ENCODE measurements around the gene GLP1R.

Gene GLP1R

DNA sequence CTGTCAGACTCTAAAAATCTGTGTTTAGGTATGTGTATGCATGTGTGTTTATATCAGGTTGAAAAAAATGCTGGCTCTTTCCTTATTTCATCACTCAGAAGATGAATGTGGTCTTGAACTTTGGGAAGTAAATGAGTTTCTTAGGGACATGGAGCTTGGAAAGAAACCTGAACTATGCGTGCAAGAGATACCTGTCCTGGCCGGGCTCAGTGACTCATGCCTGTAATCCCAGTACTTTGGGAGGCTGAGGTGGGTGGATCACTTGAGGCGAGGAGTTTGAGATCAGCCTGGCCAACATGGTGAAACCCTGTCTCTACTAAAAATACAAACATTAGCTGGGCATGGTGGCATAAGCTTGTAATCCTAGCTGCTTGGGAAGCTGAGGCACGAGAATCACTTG, 4.4 kb upstream of the GLP1R start:
- no peak for DNase-seq (ENCODE audit: low read depth)

DNA sequence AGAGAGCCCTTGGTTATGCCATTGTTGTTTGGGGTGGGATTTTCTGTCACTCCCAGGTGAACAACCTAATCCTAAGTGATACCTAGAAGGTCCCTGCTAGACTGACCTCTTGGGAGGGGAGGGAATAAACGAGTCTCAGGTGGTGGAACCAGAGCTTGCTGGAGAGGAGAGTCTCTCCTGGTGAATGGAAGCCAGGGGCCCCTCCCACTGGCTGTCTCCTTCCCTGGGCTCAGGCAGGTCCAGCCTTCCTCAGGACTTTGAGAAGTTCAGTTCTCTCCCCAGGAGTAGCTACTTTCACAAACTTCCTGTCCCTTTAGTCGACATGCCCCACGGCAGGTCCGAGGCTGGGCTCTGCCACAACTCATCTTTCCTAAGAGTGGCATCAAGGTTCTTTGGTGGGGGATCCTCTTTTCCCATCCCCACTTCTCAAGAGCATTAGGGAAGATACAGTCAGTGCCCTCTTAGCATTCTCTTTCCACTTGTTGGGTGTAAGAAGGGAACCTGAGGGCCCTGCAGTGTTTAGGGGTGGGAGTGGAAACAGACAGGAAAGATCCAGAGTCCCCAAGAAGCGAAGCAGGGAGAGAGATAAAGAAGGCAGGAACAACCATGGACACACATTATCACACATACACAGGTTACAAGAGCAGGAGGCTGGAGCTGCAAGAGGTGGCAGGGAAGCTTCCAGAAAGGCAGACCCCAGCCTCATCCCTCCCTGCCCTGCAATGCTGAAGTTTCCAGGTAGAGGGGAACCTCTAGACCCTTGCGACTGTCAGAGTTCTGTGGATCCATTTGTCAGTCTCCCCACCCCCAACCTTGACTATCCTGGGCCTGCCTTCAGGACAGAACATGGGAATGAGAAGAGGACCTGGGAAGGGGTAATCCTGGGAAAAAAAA, 900 bp upstream of the GLP1R start:
- no peak for DNase-seq (ENCODE audit: low read depth)

DNA sequence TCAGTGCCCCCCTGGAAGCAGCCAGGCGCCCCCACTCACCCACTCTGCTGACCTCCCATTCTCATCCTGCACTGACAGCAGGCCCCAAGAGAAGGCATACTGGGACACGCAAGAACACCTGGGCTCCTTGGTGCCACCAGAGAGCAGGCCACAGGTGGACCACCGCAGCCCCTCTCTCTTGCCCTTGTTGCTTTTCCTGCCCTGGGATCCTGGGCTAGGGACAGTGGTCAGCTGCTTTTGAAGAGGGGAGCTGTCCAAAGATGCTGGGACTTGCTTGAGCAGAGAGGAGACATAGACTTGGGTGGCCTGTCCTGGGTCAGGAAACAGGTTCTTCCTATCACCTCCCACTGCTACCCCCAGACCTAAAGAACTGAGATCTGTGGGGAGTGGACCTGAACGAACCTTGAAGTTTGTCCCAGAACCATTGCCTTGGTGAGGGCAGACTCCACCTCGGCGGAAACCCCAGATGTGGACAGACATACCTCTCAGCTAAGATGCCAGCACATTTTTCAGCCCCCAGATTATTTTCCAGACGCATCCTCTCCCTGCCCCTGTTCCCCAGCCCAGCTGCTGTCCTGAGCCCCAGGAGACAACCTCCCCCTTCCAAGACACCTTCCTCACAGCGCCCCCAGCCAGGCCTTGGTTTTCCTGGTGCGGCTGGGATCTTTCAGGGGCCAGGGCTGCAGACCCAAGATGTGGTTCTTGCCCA, 1.1 kb downstream of the GLP1R start:
- no peak for DNase-seq (ENCODE audit: low read depth)

DNA sequence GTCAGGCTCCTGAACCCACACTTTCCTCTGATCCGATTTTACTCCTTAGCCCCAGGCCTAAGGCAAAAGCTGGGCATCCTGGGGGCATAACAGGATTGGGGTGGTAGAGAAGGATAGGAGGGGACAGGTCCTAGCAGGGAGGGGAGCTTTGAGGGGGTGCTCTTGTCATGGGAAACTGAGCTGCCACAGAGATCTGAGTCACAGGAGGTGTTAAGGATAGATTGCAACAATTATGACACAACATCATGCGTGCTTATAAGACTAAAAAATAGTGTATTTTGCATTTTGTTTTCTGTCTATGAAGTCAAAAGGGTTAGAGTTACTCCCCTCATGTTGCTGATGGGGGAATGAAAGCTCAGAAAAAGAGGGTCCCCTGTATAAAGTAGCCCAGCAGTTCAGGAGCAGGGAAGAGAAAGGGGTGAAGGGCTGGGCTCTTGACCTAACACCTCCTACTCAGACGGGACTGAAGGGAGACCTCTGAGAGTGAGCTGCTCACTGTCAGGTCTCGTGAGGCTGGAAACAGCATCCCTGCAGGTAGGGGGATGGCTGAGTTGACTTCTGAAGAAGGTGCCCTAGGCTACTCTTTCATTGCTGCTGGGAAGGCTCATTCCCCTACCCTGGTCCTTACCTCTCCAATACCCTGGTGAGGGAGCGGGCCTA, 2.0 kb downstream of the GLP1R start:
- no peak for DNase-seq (ENCODE audit: low read depth)

DNA sequence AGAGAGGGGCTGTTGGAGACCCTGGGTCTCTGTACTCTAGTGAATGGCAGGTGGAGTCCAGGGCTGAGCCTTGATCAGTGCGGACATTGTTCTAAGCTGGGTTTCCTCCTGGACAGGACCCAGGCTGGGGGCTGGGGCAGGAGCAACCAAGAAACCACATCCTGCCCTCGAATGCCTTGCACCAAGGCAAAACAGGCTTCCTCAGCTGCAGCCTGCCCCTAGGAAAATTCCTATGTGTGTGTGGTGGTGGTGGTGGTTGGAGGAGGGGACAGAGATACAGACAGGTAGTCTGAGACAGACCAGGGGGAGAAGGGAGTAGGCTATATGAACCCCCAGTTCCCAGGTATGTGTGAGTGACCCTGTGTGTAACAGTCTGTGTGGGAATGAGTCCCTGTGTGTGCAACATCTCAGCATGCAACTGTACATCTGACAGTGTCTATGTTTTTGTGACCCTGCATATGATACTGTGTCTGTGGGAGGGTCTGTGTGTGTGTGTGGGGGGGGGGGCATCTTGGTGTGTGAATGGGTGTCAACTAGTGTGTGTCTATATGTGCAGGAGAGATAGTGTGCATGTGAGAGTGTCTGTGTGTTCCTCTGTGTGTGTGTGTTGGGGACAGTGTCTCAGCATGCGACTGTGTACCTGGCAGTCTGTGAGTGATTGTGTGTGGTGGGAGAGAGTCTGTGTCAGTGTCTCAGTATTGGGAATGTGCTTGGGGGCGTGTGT, 3.0 kb downstream of the GLP1R start:
- DNase-seq (ENCODE audit: low read depth) = no peak

DNA sequence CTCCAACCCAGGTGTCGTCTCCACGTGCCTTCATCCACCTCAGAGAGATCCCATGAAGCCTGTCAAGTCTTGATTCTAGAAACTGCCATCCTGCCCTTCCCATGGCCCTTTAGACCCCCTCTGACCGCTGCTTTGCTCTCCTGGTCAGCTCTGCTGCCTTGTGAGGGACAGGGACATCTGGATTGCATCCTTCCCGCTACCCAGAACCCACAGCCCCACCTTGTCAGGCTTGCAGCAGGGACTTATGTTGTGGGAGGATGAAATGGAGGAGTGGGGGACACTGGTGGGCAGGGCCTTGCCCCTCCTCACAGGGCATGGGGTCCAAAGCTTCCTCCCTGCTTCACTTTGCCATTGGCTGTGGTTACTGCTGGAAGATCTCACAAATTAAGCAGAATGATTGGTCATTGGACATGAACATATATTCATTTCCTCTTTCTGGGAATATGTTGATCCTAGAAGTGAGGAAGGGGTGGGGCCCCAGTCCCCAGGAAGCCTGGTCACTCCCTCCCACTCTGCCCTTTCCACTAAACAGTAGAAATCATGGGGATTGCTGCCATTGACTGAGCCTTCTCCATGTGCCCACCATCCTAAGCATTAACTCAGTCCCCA, 4.5 kb downstream of the GLP1R start:
- DNase-seq (ENCODE audit: low read depth) = no peak

DNA sequence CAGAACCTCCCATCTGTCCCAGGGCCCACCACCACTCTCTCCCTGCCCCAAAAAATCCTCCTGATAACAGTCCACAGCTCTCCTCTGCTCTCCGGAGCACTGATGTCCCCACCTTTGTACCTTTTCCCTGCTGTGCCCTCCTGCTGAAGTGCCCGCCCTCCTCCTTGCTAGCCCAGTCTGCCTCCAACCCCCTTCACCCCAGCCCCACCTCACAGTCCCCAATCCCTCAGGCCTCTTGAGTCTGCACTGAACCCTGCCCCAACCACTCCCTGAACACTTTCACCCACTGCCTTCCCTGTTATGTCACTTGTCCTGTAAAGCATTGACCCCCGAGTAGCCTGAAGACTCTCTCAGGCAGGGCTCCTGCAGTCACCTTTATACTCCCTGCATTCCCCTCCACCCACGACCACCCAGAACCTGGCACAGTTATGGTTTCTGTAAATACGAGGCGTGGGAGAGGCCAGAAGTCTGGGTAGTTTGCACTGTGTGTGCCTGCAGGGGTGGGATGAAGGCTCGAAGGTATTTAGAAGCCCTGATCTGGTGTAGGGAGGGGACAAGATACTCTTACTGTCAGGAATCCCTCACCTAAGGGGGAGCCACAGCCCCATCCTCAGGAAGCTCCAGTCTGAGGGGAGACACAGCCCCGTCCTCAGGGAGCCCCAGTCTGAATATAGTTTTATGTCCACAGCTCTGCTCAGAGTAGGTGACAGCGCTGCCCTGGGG, 5.4 kb downstream of the GLP1R start:
- DNase-seq (ENCODE audit: low read depth) = no peak

DNA sequence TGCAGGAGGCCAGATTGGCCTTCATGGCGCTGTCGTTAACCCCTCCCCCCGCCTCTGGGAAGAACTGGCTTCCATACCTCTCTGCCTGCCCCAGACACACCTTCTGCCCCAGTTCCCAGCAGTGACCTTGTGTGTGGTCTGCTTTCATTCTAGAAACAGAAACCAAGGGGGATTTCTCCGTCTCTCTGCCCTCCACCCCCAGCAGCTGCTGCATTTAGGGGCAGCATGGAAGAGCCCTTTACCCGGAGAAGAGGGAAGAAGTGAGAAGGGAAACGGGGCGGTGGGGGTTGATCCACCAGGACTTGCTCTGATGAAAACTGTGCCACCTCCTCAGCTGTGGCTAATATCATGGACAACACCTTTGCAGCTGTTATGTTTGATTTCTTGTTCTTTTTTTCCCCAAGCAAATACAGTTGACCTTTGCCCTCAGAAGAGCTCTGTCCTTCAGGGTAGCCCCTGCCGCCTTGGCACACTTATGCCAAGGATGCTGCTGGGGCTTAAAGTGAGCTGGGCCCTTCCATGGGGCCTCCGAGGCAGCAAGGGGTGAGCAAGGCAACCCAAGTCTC, 6.1 kb downstream of the GLP1R start:
- no peak for DNase-seq (ENCODE audit: low read depth)

DNA sequence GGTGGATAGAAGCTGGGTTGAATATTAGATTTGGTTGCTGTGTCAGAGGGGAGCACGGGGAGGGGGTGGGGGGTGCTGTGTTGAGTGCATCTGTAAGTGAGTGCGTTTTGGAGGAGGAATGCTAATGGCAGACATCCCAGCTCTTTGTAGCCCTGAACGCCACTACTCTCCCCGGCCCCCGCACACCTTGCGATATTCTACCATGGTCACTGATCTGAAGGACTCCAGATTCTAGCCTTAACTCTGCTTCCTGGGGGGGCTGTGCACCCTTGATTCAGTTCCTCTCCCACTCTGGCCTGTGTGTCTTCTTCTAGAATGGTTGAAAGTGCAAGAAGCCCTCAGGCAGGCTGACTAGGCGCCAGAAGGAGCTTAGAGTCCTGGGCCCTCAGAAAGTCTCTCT, 7.1 kb downstream of the GLP1R start:
- no peak for DNase-seq (ENCODE audit: low read depth)

DNA sequence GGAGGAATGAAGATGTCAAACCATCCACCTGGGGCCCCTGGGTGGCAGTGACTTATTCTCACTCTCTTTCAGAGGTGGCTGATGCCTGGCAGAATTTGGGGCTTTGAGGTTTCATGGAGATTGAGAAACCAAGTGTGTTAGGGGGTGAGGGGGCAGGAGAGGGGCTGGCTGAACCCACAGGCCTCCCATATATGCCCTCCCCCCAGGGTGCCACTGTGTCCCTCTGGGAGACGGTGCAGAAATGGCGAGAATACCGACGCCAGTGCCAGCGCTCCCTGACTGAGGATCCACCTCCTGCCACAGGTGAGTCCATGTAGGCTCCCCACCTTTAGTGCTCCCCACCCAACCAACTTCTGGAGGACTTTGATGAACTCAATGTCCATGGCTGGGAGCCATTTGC, 7.6 kb downstream of the GLP1R start:
- DNase-seq (ENCODE audit: low read depth) = no peak

DNA sequence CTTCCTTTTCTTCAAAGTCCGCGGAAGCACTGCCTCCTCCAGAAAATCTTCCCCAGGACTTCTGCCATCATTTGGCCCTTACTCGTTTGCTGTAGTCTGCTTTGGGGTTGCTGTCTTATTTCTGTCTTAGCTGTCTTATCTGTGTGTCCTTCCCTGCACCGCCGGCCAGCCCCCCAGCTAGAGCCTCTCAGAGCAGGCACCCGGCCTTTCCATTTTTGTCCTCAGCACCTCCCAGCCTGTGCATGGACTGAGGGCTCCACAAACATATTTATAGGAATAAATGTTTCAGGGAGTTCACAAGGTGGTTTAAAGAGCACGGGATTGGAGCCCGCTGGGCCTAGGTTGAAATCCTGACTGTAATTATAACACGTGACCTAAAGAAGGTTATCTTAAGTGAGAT, 8.1 kb downstream of the GLP1R start:
- no peak for DNase-seq (ENCODE audit: low read depth)

DNA sequence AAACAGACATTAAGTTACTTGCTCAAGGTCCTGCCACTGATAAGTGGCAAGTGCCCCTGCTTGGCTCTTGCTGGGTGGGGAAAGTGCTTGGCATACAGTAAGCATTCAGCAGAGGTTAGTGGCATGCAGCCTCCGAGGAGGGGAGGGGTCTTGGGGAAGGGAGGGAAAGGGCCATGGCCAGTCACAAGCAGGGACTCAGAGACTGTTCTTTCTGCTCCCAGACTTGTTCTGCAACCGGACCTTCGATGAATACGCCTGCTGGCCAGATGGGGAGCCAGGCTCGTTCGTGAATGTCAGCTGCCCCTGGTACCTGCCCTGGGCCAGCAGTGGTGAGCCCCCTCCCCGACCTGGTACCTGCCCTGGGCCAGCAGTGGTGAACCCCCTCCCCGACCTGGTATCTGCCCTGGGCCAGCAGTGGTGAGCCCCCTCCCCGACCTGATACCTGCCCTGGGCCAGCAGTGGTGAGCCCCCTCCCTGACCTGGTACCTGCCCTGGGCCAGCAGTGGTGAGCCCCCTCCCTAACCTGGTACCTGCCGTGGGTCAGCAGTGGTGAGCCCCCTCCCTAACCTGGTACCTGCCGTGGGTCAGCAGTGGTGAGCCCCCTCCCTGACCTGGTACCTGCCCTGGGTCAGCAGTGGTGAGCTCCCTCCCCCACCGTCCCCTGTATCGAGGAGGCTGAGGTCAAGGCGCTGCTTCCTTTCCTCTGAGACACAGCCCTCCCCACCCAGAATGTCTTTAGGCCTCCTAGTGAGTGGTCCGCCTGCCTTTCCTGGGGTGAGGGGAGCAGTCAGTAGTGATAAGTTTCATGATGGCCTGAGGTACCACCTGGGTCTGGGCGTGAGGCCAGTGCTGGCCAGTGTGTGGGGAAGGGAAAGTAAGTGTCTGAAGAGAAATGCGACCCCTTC, 8.9 kb downstream of the GLP1R start:
- DNase-seq (ENCODE audit: low read depth) = no peak

DNA sequence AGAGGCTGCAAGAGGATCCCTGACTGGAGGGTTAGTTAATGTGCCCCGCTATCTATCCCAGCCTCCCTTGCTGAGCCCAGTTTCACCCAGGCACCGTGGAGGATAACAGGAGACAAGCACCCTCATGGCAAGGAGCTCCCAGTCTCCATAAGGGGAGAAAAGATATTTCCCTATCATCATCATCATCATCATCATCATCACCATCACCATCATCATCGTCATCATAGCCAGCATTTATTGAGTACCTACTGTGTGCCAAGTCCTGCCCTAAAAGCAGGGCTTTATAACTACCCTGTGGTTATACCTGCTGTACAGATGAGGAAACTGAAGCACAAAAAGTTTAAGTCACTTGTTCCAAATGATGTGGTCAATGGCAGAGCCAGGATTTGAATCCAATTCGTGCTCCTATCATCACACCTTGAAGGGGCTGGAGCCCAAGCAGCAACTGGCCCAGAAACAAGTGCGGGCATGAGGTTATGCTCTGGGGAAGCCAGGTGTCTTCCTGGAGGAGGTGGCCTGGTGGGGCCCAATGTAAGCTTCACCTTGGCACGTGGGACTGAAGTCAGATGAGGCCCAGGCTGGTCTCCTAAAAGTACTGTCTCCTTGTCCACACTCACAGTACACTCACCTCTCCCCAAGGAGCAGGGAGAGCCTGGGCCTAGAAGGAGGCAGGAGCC, 10.0 kb downstream of the GLP1R start:
- no peak for DNase-seq (ENCODE audit: low read depth)

DNA sequence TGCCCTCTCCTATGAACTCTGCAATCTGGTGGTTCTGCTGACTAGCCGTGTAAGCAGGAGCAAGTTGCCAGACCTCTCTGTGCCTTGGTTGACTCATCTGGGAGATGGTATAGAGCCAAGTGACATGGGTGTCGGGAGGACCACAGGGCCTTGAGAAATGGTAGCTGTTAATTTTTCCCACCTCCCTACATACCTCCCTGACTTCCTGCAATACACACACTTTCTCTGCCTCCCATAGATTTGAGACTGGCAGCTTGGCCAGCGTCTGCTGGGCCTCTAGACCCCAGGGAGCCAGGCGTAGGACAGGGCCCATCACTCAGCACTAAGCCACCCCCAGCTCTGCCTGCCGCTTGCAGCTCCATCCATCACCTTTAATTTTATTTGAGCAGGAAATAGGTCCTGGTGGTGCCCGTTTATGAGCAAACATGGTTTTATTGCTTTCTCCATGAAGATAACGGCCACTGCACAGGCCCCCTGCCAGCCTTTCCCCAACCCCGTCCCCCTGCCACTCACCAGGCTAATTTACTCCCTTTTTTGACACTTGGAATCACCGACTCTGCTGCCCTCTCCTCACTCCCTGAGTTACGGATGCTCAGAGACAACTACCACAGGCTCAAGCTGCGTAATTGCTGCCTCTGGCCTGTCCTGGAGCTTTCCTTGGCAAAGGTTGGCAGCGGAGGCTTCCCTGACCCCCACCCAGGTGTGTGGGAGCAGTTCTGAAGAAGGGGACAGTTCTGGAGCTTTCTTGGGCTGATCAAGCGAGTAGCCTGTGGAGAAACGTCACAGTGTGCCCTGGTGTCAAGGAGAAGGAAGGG, 11.1 kb downstream of the GLP1R start:
- no peak for DNase-seq (ENCODE audit: low read depth)

DNA sequence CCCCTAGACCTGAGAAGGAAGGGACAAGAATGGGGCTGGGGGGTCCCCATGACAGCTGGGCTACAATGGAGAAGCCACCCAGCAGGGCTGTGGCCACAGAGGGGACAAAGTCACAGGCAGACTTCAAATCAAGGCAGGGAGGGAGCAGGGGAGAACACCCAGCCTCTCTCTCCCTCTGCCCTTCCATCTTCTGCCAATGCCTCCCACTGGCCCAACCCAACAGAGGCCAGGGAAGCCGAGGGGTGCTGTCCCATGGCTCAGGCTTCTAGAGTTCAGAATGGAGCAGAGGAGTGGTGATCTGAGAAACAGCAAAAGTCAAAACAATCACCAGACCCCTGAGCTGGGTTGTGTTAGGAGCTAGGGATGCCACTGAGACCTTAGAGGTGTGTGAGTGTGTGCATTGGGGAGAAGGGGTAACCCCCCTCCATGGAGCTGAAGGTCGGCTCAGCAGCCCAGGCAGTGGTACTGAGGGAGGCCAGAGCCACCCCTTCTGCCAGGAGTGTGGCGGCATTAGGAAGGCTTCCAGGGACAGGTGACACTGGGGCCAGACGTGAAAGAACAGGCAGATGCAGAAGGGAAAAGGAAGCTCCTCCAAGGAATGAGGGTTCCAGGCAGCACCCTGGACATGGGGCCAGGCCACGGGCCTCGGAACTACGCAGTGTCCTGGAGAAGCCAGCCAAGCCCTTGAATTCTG, 12.0 kb downstream of the GLP1R start:
- no peak for DNase-seq (ENCODE audit: low read depth)

DNA sequence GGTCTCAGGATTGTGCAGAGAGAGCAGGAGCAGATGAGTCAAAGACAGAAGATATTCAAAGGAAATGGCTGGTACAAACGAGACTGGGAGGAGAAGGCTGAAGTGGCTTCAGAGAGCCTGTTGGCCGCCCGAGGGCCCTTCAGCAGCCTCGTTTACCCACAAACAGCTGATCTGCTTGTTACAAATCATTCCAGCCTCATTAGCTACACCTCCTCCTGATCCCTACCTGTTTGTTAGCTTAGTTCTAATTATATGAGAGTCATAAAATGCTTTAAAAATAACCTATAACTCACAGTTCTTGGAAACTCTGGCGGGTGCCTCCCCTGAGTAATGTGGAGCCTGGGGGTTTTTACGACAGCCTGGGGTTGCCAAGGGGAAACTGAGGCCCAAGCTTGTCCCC, 12.6 kb downstream of the GLP1R start:
- DNase-seq (ENCODE audit: low read depth) = no peak

DNA sequence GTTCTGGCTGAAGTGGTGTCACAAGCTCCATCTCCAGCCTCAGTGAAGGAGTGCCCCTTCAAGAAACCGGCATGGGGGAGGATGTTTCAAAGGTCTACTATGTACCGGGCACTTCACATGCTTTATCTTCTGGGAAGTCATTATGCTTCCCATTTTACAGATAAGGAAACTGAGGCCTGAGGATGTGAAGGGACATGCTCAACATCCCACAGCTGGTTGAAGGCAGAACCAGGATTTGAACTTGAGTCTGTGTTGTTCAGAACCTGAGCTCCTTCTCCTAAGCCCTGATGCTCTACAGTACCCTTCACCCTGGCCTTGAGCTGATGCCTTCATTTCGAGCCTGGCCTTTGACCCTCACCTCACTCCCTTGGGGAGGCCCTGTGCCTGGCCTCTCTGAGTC, 13.0 kb downstream of the GLP1R start:
- no peak for DNase-seq (ENCODE audit: low read depth)

All from fibroblast of gingiva (primary cell).